DND-41 (cell line): ENCODE results near the gene JADE1.
A peak's percentile ranks its signal among the peaks of the same experiment; 100 is the strongest.

ENCODE experiments used
- ATAC-seq: fragments of 200-7000 bp; cut with Tn5 transposase; 3 replicates; pipeline ENCODE4 v1.9.1; 2021; ENCODE audit warnings: low read depth; ENCODE audit not compliant: insufficient read depth
- DNase-seq: peaks from one replicate; pipeline ENCODE4 v3.0.0-alpha.2; 2020
- H2AFZ ChIP-seq: 2 replicates; pipeline ENCODE4 v1.6.0; 2012; ENCODE audit warnings: low read depth, low read length
- H3K27ac ChIP-seq: 2 replicates; pipeline ENCODE4 v1.5.1; 2012; ENCODE audit warnings: low read length, inconsistent platforms
- H3K27me3 ChIP-seq: fragments of 200-600 bp; sonication (generic); 2 replicates; pipeline ENCODE4 v1.6.0; 2012; ENCODE audit warnings: low read length, mild to moderate bottlenecking, inconsistent platforms; ENCODE audit not compliant: insufficient read depth, poor library complexity
- H3K36me3 ChIP-seq: 2 replicates; pipeline ENCODE4 v1.5.1; 2012; ENCODE audit warnings: low read length, inconsistent platforms; ENCODE audit not compliant: insufficient read depth
- H3K4me1 ChIP-seq: 2 replicates; pipeline ENCODE4 v1.5.1; 2012; ENCODE audit warnings: mild to moderate bottlenecking, low read length; ENCODE audit not compliant: insufficient read depth
- H3K4me2 ChIP-seq: 2 replicates; pipeline ENCODE4 v1.6.0; 2012; ENCODE audit warnings: mild to moderate bottlenecking, moderate library complexity, low read length, inconsistent platforms; ENCODE audit not compliant: insufficient read depth
- H3K4me3 ChIP-seq, 2 experiments: fragments of 200-600 bp in 1 of 2; shearing (Covaris generic) in 1 of 2; 2 replicates each; pipeline ENCODE4 v1.5.1; 2012 to 2016; ENCODE audit warnings: inconsistent platforms in 2 of 2, low read length in 2 of 2, mild to moderate bottlenecking in 2 of 2, low read depth in 1 of 2, moderate library complexity in 1 of 2
- H3K79me2 ChIP-seq: 2 replicates; pipeline ENCODE4 v1.6.0; 2012; ENCODE audit warnings: low read length, inconsistent platforms; ENCODE audit not compliant: insufficient read depth
- H3K9ac ChIP-seq: 2 replicates; pipeline ENCODE4 v1.6.0; 2012; ENCODE audit warnings: low read depth, mild to moderate bottlenecking, inconsistent platforms, low read length, moderate library complexity
- H3K9me3 ChIP-seq: 2 replicates; pipeline ENCODE4 v1.5.1; 2012; ENCODE audit warnings: low read length, moderate library complexity, mild to moderate bottlenecking, inconsistent platforms; ENCODE audit not compliant: insufficient read depth, severe bottlenecking
- H4K20me1 ChIP-seq: 2 replicates; pipeline ENCODE4 v1.6.0; 2012; ENCODE audit warnings: low read length; ENCODE audit not compliant: insufficient read depth
- EZH2 ChIP-seq: IDR thresholded peaks from 3 replicates; pipeline ENCODE4 v1.6.1; 2012; ENCODE audit warnings: borderline replicate concordance, low read depth, mild to moderate bottlenecking, moderate library complexity, low read length, inconsistent platforms; ENCODE audit not compliant: severe bottlenecking
- TF ChIP-seq, protein P1 (sequence below): IDR thresholded peaks from 2 replicates; pipeline ENCODE4 v1.5.1; 2012; ENCODE audit warnings: borderline replicate concordance, low read length, moderate library complexity, mild to moderate bottlenecking; ENCODE audit not compliant: poor library complexity, severe bottlenecking; ENCODE audit errors: extremely low read depth

Gene JADE1

DNA sequence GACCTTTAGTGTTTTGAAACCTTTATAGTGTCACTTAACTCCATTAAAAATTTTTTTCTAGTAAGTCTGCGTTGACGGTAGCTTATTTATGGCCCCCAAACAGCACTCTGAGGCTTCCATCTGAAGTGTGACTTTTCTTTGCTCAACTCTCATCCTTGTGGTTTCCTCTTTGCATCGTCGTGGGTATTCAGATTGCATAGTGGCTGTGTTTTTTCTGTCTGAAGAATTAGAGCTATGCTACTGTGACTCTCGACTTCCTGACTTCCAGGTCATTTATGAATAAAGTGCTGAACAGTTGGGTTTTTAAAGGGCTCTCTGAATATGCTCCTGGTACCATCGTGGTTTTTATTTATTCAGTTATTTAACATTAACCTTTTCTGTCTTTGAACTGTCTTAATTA, 44.9 kb downstream of the JADE1 start:
- Histone ChIP-seq H3K27me3 (no peaks in the 10 kb centered on the region), H3K4me1 (peaks cover 26% of the 10 kb centered on the region), H3K9ac (no peak overlapping the region), H3K4me2 (no peak overlapping the region), H3K9me3 (no peaks in the 10 kb centered on the region), H2AFZ (no peak overlapping the region), H4K20me1 (peaks cover 28% of the 10 kb centered on the region), H3K36me3 (peaks cover 98% of the 10 kb centered on the region), H3K4me3 (no peak overlapping the region), H3K79me2 (peaks cover 37% of the 10 kb centered on the region), H3K27ac (peak overlapping the region; percentile 53)
- TF ChIP-seq, protein P1, sequence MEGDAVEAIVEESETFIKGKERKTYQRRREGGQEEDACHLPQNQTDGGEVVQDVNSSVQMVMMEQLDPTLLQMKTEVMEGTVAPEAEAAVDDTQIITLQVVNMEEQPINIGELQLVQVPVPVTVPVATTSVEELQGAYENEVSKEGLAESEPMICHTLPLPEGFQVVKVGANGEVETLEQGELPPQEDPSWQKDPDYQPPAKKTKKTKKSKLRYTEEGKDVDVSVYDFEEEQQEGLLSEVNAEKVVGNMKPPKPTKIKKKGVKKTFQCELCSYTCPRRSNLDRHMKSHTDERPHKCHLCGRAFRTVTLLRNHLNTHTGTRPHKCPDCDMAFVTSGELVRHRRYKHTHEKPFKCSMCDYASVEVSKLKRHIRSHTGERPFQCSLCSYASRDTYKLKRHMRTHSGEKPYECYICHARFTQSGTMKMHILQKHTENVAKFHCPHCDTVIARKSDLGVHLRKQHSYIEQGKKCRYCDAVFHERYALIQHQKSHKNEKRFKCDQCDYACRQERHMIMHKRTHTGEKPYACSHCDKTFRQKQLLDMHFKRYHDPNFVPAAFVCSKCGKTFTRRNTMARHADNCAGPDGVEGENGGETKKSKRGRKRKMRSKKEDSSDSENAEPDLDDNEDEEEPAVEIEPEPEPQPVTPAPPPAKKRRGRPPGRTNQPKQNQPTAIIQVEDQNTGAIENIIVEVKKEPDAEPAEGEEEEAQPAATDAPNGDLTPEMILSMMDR: no peak
- TF ChIP-seq EZH2: no peak
- ATAC-seq: peak; percentile 98
- peak; percentile 49 for DNase-seq

DNA sequence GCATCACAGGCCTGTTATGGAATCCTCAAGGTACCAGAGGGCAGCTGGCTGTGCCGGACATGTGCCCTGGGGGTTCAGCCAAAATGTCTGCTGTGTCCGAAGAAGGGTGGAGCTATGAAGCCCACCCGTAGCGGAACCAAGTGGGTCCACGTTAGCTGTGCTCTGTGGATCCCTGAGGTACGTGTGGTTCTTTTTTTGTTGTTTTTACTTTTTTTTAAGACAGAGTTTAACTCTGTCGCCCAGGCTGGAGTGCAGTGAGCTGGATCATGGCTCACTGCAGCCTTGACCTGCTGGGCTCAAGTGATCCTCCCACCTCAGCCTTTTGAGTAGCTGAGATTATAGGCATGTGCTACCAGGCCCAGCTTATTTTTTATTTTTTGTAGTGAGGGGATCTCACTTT, 46.1 kb downstream of the JADE1 start:
- peaks cover 33% of the 10 kb centered on the region for H3K79me2 ChIP-seq
- DNase-seq: no peak
- no peak overlapping the region for H3K27ac ChIP-seq
- no peak for TF ChIP-seq EZH2
- TF ChIP-seq, protein P1: no peak
- H3K36me3 ChIP-seq: peaks cover 98% of the 10 kb centered on the region
- H3K9me3 ChIP-seq: no peaks in the 10 kb centered on the region
- H4K20me1 ChIP-seq: peaks cover 31% of the 10 kb centered on the region
- H3K27me3 ChIP-seq: no peaks in the 10 kb centered on the region
- no peak overlapping the region for H3K9ac ChIP-seq
- no peak overlapping the region for H2AFZ ChIP-seq
- ATAC-seq: no peak
- H3K4me2 ChIP-seq: no peak overlapping the region
- no peak overlapping the region for H3K4me3 ChIP-seq
- H3K4me1 ChIP-seq: peaks cover 26% of the 10 kb centered on the region

DNA sequence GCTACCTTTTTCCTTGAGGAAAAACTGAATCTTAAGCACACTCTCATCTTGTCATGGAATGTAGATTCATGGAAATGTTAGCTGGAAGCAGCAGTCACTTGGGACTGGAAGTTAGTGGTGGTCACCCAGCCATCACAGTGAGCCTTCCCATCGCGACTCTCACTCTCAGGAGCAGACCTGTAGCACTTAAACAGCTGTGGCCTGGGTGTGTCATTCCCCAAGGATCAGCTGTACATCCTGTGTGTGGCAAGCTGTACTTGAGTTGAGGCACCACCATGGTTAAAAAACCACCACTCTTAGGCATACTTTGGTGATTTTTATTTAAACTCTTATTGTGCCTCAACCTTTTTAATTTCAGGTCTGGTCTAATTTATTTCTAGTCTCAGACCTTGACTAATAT, 46.7 kb downstream of the JADE1 start:
- no peak overlapping the region for H3K4me2 ChIP-seq
- H3K36me3 ChIP-seq: peaks cover 98% of the 10 kb centered on the region
- H3K9ac ChIP-seq: no peak overlapping the region
- H3K4me3 ChIP-seq: no peak overlapping the region
- ATAC-seq (no peak), DNase-seq (no peak)
- H3K27ac ChIP-seq: no peak overlapping the region
- no peaks in the 10 kb centered on the region for H3K9me3 ChIP-seq
- H3K27me3 ChIP-seq: no peaks in the 10 kb centered on the region
- peaks cover 26% of the 10 kb centered on the region for H3K4me1 ChIP-seq
- TF ChIP-seq, protein P1: no peak
- TF ChIP-seq EZH2: no peak
- H3K79me2 ChIP-seq: peaks cover 33% of the 10 kb centered on the region
- H2AFZ ChIP-seq: no peak overlapping the region
- peaks cover 36% of the 10 kb centered on the region for H4K20me1 ChIP-seq
